Karpas-422 (cell line): Measurements from ENCODE around the gene ARL14EPL. TPM values are rescaled to one million over a fixed set of nuclear protein-coding genes. Genes with fewer than 3 reads are reported as not detected.

Source experiments
- DNase-seq: peaks from one replicate; pipeline ENCODE4 v3.0.0-alpha.2; 2015
- H2AFZ ChIP-seq: fragments of 200-600 bp; sonication (generic); 2 replicates; pipeline ENCODE4 v1.6.1; 2014; ENCODE audit warnings: antibody characterized with exemption, low read length, mixed read lengths
- H3K27ac ChIP-seq: fragments of 200-600 bp; sonication (generic); 2 replicates; pipeline ENCODE4 v1.5.1; 2014; ENCODE audit warnings: mild to moderate bottlenecking, low read length, moderate library complexity
- H3K27me3 ChIP-seq: fragments of 200-600 bp; sonication (generic); 2 replicates; pipeline ENCODE4 v1.6.1; 2014; ENCODE audit warnings: low read length, mixed read lengths
- H3K36me3 ChIP-seq: fragments of 200-600 bp; sonication (generic); 2 replicates; pipeline ENCODE4 v1.6.1; 2014; ENCODE audit warnings: low read length, mixed read lengths; ENCODE audit not compliant: insufficient read depth
- H3K4me1 ChIP-seq: fragments of 200-600 bp; sonication (generic); 2 replicates; pipeline ENCODE4 v1.6.1; 2014; ENCODE audit warnings: mild to moderate bottlenecking, low read length, mixed read lengths
- H3K4me2 ChIP-seq: fragments of 200-600 bp; sonication (generic); 2 replicates; pipeline ENCODE4 v1.6.1; 2014; ENCODE audit warnings: low read length, low read depth, mild to moderate bottlenecking; ENCODE audit not compliant: poor library complexity, severe bottlenecking
- H3K4me3 ChIP-seq: fragments of 200-600 bp; sonication (generic); 2 replicates; pipeline ENCODE4 v1.5.1; 2014; ENCODE audit warnings: mild to moderate bottlenecking, antibody characterized with exemption, low read length, mixed read lengths
- H3K79me2 ChIP-seq: fragments of 200-600 bp; sonication (generic); 2 replicates; pipeline ENCODE4 v1.6.1; 2014; ENCODE audit warnings: mild to moderate bottlenecking, low read length, mixed read lengths
- H3K9ac ChIP-seq: fragments of 200-600 bp; sonication (generic); 2 replicates; pipeline ENCODE4 v1.6.0; 2014; ENCODE audit warnings: low read length
- H3K9me2 ChIP-seq: fragments of 200-600 bp; sonication (generic), shearing (Covaris generic); replicated peaks from 2 replicates; pipeline ENCODE4 v1.6.0; 2014; ENCODE audit warnings: mild to moderate bottlenecking, low read length, moderate library complexity; ENCODE audit not compliant: insufficient read depth
- H3K9me3 ChIP-seq: fragments of 300-700, 200-600 bp; sonication (generic); 2 replicates; pipeline ENCODE4 v1.6.1; 2014; ENCODE audit warnings: low read length, mixed read lengths
- H4K20me1 ChIP-seq: fragments of 200-600 bp; sonication (generic); 2 replicates; pipeline ENCODE4 v1.6.1; 2014; ENCODE audit warnings: mild to moderate bottlenecking, antibody characterized with exemption, low read length, low read depth; ENCODE audit not compliant: insufficient read depth
- total RNA-seq: library from RNA; depleted of rRNA; stranded (reverse); fragments of >200 nt; shearing (Covaris generic); gene quantifications from 2 replicates; pipeline ENCODE4 v1.2.3, GENCODE V29; 2014; ENCODE audit warnings: low replicate concordance

Gene ARL14EPL
- total RNA-seq, 1 experiment from 2014 or later = not detected

DNA sequence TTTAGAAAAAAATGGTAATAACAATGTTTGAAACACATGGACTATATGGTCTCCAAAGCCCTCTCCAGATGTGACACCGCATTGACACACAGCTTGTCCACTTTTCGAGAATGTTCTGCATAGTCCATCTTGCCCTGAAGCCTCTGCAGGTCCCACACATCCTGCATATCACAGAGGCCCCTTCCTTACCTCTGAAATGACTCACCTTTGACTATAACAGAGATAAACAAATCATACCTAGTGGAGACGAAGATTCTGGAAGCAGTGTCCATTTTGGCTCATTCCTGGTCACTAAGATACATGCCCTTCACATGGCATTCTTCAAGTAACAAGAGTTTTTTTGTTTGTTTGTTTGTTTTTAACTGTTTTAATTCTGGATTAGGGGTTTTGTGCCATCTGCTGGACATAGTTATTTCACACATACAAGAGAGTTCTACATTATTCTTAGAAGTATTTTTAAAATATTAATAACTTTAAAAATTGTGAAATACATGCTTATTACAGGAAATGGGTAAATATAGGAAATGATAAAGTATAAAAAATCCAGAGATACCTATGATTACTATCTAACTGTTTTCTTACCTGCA lies 5.1 kb downstream of the ARL14EPL start:
- no peaks in the 10 kb centered on the region for H3K36me3 ChIP-seq
- H4K20me1 ChIP-seq = no peaks in the 10 kb centered on the region
- no peak overlapping the region for H3K27ac ChIP-seq
- no peak overlapping the region for H3K4me3 ChIP-seq
- no peak overlapping the region for H3K4me2 ChIP-seq
- H3K9ac ChIP-seq = no peak overlapping the region
- no peak overlapping the region for H2AFZ ChIP-seq
- no peaks in the 10 kb centered on the region for H3K79me2 ChIP-seq
- peaks cover 26% of the 10 kb centered on the region for H3K4me1 ChIP-seq
- H3K9me3 ChIP-seq = no peaks in the 10 kb centered on the region
- H3K27me3 ChIP-seq = no peaks in the 10 kb centered on the region
- no peaks in the 10 kb centered on the region for H3K9me2 ChIP-seq
- no peak for DNase-seq

DNA sequence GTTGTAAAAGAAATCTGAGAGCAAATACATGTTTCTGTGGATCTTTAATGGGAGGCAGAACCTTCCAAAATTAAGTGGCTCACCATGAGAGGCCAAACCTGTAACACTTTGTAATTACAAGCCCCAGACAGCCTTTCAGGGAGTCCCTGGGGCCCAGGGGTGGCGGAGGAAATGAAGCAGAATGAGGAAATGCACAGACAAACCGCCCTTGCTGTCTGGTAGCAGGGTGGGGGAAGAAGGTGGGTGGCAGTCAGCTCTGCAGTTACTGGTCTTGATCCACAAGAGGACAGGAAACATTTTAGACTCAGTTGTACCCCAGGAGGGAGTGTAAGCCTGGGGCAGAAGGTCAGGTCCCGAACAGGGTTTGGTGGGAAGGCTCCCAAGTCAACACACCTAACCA lies 6.5 kb downstream of the ARL14EPL start:
- peak; percentile 84 for DNase-seq
- Histone ChIP-seq H3K4me2 (peak overlapping the region; percentile 58), H3K9ac (peak overlapping the region; percentile 40)

GRCh38 chr5:116042375-116042774 lies 10.1 kb downstream of the ARL14EPL start:
- no peaks in the 10 kb centered on the region for H3K79me2 ChIP-seq
- no peak for DNase-seq
- H3K9me3 ChIP-seq = no peaks in the 10 kb centered on the region
- no peaks in the 10 kb centered on the region for H4K20me1 ChIP-seq
- H3K4me2 ChIP-seq = no peak overlapping the region
- no peak overlapping the region for H3K4me3 ChIP-seq
- peaks cover 21% of the 10 kb centered on the region for H3K4me1 ChIP-seq
- H3K27ac ChIP-seq = no peak overlapping the region
- H3K36me3 ChIP-seq = no peaks in the 10 kb centered on the region
- H3K9me2 ChIP-seq = no peaks in the 10 kb centered on the region
- no peaks in the 10 kb centered on the region for H3K27me3 ChIP-seq
- no peak overlapping the region for H2AFZ ChIP-seq
- no peak overlapping the region for H3K9ac ChIP-seq

More for the DNA sequence above, 6.5 kb downstream of the ARL14EPL start:
- Histone ChIP-seq H3K36me3 (no peaks in the 10 kb centered on the region), H4K20me1 (no peaks in the 10 kb centered on the region), H3K4me1 (peaks cover 29% of the 10 kb centered on the region), H2AFZ (peak overlapping the region; percentile 84; the same call in 1 of the 2 replicates), H3K4me3 (no peak overlapping the region), H3K79me2 (no peaks in the 10 kb centered on the region), H3K9me3 (no peaks in the 10 kb centered on the region), H3K27me3 (no peaks in the 10 kb centered on the region), H3K9me2 (no peaks in the 10 kb centered on the region), H3K27ac (no peak overlapping the region)

GRCh38 chr5:116044073-116044472 lies 11.8 kb downstream of the ARL14EPL start:
- Histone ChIP-seq H3K27ac (no peak overlapping the region), H4K20me1 (no peaks in the 10 kb centered on the region), H3K27me3 (no peaks in the 10 kb centered on the region), H3K9ac (no peak overlapping the region), H3K4me2 (no peak overlapping the region), H3K36me3 (no peaks in the 10 kb centered on the region), H3K9me3 (no peaks in the 10 kb centered on the region), H3K79me2 (no peaks in the 10 kb centered on the region), H2AFZ (0 out of 2 replicates have a peak overlapping the region, but pooled peaks have one; percentile 7), H3K9me2 (no peaks in the 10 kb centered on the region), H3K4me1 (peaks cover 9% of the 10 kb centered on the region), H3K4me3 (no peak overlapping the region)
- no peak for DNase-seq

- Histone ChIP-seq H3K27me3 (no peaks in the 10 kb centered on the region), H3K4me2 (no peak overlapping the region), H3K9me3 (no peaks in the 10 kb centered on the region), H3K9me2 (no peaks in the 10 kb centered on the region), H3K79me2 (no peaks in the 10 kb centered on the region), H3K36me3 (no peaks in the 10 kb centered on the region), H3K4me1 (peaks cover 4% of the 10 kb centered on the region; the same call in 1 of the 2 replicates), H2AFZ (no peak overlapping the region), H3K9ac (no peak overlapping the region), H3K27ac (no peak overlapping the region), H3K4me3 (no peak overlapping the region), H4K20me1 (no peaks in the 10 kb centered on the region)
- no peak for DNase-seq
Measured at GRCh38 chr5:116045821-116046220, 13.5 kb downstream of the ARL14EPL start.

GRCh38 chr5:116046261-116046660 lies 14.0 kb downstream of the ARL14EPL start:
- no peak overlapping the region for H3K4me2 ChIP-seq
- no peak overlapping the region for H2AFZ ChIP-seq

GRCh38 chr5:116046823-116047222 lies 14.6 kb downstream of the ARL14EPL start:
- no peak for DNase-seq
- Histone ChIP-seq H3K4me2 (no peak overlapping the region), H3K4me3 (no peak overlapping the region), H3K36me3 (no peaks in the 10 kb centered on the region), H3K79me2 (no peaks in the 10 kb centered on the region), H3K4me1 (peaks cover 4% of the 10 kb centered on the region; the same call in 1 of the 2 replicates), H2AFZ (no peak overlapping the region), H4K20me1 (no peaks in the 10 kb centered on the region), H3K27me3 (no peaks in the 10 kb centered on the region), H3K9me3 (no peaks in the 10 kb centered on the region), H3K9me2 (no peaks in the 10 kb centered on the region), H3K27ac (no peak overlapping the region), H3K9ac (no peak overlapping the region)

More at GRCh38 chr5:116046261-116046660, 14.0 kb downstream of the ARL14EPL start:
- Histone ChIP-seq H3K4me1 (peaks cover 4% of the 10 kb centered on the region; the same call in 1 of the 2 replicates), H3K27ac (no peak overlapping the region), H3K27me3 (no peaks in the 10 kb centered on the region), H3K9me3 (no peaks in the 10 kb centered on the region), H4K20me1 (no peaks in the 10 kb centered on the region), H3K9me2 (no peaks in the 10 kb centered on the region), H3K9ac (no peak overlapping the region), H3K36me3 (no peaks in the 10 kb centered on the region), H3K4me3 (no peak overlapping the region), H3K79me2 (no peaks in the 10 kb centered on the region)
- DNase-seq = no peak

GRCh38 chr5:116058346-116058936 lies 26.2 kb downstream of the ARL14EPL start:
- H3K9me2 ChIP-seq = no peaks in the 10 kb centered on the region
- no peaks in the 10 kb centered on the region for H3K9me3 ChIP-seq
- no peaks in the 10 kb centered on the region for H4K20me1 ChIP-seq
- H3K9ac ChIP-seq = no peak overlapping the region
- no peak for DNase-seq
- H3K27ac ChIP-seq = no peak overlapping the region
- no peaks in the 10 kb centered on the region for H3K36me3 ChIP-seq
- H3K27me3 ChIP-seq = no peaks in the 10 kb centered on the region; the same call in 1 of the 2 replicates
- H3K4me2 ChIP-seq = no peak overlapping the region
- no peak overlapping the region for H3K4me3 ChIP-seq
- no peaks in the 10 kb centered on the region for H3K79me2 ChIP-seq
- no peak overlapping the region for H2AFZ ChIP-seq
- peaks cover 18% of the 10 kb centered on the region for H3K4me1 ChIP-seq
